ENCODE data around the gene TOB2. TPM values are rescaled to one million over a fixed set of nuclear protein-coding genes. Genes with fewer than 3 reads are reported as not detected.

TOB2 gene
- total and polyA plus RNA-seq, 9 of the 15 experiments (the other 6 are each of a cell fraction or from before 2014, with no cell fraction given), result 3.3 to 20.5 (median 7.3) TPM

GRCh38 chr22:41448189-41448808 is 1.7 kb upstream of the TOB2 start (continued):
- TF ChIP-seq LARP7 (IDR thresholded peaks at IDR 0.05) (no peak), NKRF (IDR thresholded peaks at IDR 0.05; ENCODE audit: borderline replicate concordance) (peak; percentile 72), C11orf30 (IDR thresholded peaks at IDR 0.05; ENCODE audit: low read depth) (no peak), TEAD1 (CRISPR knock-in tag; IDR thresholded peaks at IDR 0.05) (no peak), ZNF311 (CRISPR knock-in tag; IDR thresholded peaks at IDR 0.05) (no peak), MEF2A (IDR thresholded peaks at IDR 0.05; ENCODE audit: control insufficient read depth, low read depth, low read length) (peak; percentile 85), RBM22 (IDR thresholded peaks at IDR 0.05; ENCODE audit: low read depth, low read length, poor library complexity, severe bottlenecking) (no peak), ZNF717 (CRISPR knock-in tag; IDR thresholded peaks at IDR 0.05) (no peak), NFYB (IDR thresholded peaks at IDR 0.05; ENCODE audit: extremely low read depth, insufficient read length) (peak; percentile 46), STAT5B (CRISPR knock-in tag; IDR thresholded peaks at IDR 0.05) (no peak), ETV6 (IDR thresholded peaks at IDR 0.05; ENCODE audit: borderline replicate concordance in 1 of 2, low read depth in 2 of 2, low read length in 1 of 2) (no peak), ETV6 (CRISPR knock-in tag; IDR thresholded peaks at IDR 0.05; ENCODE audit: borderline replicate concordance) (no peak), BRF2 (IDR thresholded peaks at IDR 0.05; ENCODE audit: borderline replicate concordance, insufficient read depth, insufficient read length) (no peak), NUFIP1 (IDR thresholded peaks at IDR 0.05; ENCODE audit: partially characterized antibody) (no peak), AFF4 (CRISPR knock-in tag; IDR thresholded peaks at IDR 0.05) (no peak), JUND (IDR thresholded peaks at IDR 0.05; ENCODE audit: borderline replicate concordance, low read depth, low read length) (peak; percentile 45), JUND (tag; IDR thresholded peaks at IDR 0.05; ENCODE audit: borderline replicate concordance, low read depth, low read length) (no peak), MNT (conservative IDR thresholded peaks at IDR 0.05) (peak; percentile 88 to 90), NCOR1 (IDR thresholded peaks at IDR 0.05) (peak; percentile 26), FOXM1 (IDR thresholded peaks at IDR 0.05; ENCODE audit: low read depth) (no peak), FOXM1 (CRISPR knock-in tag; IDR thresholded peaks at IDR 0.05; ENCODE audit: low read depth) (peak; percentile 41; the same call in 1 of the 2 replicates)

Measured in K562 (cell line).